ENCODE results near the gene ENTPD5.

DNA sequence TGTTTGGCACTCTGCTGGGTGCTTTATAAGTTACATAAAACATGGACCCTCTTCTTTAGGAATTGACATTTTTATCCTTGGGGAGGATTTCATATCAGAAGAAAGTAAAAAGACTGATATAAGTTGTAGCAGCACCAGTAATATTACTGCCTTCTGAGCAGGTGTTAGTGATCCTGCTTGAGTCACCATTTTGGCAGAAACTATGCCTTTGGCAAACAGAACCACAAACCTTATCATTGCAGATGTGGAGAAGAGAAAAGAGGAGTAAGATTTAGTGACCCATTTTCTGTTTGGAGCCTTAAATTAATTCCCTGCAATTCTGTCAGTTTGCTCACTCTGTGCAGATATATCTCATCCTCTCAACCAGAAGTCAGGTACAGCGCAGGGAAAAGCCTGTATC is 109.4 kb downstream of the ENTPD5 start:
- TF ChIP-seq, protein P1, sequence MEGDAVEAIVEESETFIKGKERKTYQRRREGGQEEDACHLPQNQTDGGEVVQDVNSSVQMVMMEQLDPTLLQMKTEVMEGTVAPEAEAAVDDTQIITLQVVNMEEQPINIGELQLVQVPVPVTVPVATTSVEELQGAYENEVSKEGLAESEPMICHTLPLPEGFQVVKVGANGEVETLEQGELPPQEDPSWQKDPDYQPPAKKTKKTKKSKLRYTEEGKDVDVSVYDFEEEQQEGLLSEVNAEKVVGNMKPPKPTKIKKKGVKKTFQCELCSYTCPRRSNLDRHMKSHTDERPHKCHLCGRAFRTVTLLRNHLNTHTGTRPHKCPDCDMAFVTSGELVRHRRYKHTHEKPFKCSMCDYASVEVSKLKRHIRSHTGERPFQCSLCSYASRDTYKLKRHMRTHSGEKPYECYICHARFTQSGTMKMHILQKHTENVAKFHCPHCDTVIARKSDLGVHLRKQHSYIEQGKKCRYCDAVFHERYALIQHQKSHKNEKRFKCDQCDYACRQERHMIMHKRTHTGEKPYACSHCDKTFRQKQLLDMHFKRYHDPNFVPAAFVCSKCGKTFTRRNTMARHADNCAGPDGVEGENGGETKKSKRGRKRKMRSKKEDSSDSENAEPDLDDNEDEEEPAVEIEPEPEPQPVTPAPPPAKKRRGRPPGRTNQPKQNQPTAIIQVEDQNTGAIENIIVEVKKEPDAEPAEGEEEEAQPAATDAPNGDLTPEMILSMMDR (conservative IDR thresholded peaks at IDR 0.05; ENCODE audit: low read length) = no peak
- TF ChIP-seq EZH2phosphoT487 (IDR thresholded peaks at IDR 0.05; ENCODE audit: borderline replicate concordance, low read depth, low read length) = no peak

Data from OCI-LY7 (cell line).